ENCODE results near the gene MRGPRG.

- TF ChIP-seq CTCF (IDR thresholded peaks at IDR 0.05; ENCODE audit: borderline replicate concordance, extremely low read depth, low read length, poor library complexity, severe bottlenecking) (no peak), EZH2 (IDR thresholded peaks at IDR 0.05; ENCODE audit: borderline replicate concordance, low read depth, low read length, severe bottlenecking) (no peak)
Observed at GRCh38 chr11:3205261-3206155, 13.1 kb downstream of the MRGPRG start.
